Esophagus muscularis mucosa (tissue), 4 donors: ENCODE measurements around the gene KRTAP9-9.
"Not testable (repeated sequence)": the region's sequence is repeated elsewhere in the genome, so short reads cannot be mapped to it uniquely, and the experiment has no call there.

ENCODE experiments used
- CTCF ChIP-seq, 3 experiments: fragments of 200-600 bp in 2 of 3; fragments of 450-650 bp in 1 of 3; sonication (generic) in 2 of 3; IDR thresholded peaks; one replicate each; pipeline ENCODE4 v1.5.1; 2017 to 2019; ENCODE audit warnings: antibody characterized with exemption in 3 of 3, mild to moderate bottlenecking in 2 of 3, moderate library complexity in 1 of 3
- EP300 ChIP-seq: sonication (generic); formaldehyde crosslinking; IDR thresholded peaks from one replicate; pipeline ENCODE4 v1.6.1; 2017; ENCODE audit warnings: antibody characterized with exemption
- POLR2A ChIP-seq: fragments of 450-650 bp; IDR thresholded peaks from one replicate; pipeline ENCODE4 v1.6.1; 2017; ENCODE audit warnings: antibody characterized with exemption, moderate library complexity, mild to moderate bottlenecking, low read depth
- POLR2AphosphoS5 ChIP-seq, 2 donors: sonication (generic); formaldehyde crosslinking; IDR thresholded peaks; one replicate each; pipeline ENCODE4 v1.6.1; 2017; ENCODE audit warnings: antibody characterized with exemption in 2 of 2

DNA sequence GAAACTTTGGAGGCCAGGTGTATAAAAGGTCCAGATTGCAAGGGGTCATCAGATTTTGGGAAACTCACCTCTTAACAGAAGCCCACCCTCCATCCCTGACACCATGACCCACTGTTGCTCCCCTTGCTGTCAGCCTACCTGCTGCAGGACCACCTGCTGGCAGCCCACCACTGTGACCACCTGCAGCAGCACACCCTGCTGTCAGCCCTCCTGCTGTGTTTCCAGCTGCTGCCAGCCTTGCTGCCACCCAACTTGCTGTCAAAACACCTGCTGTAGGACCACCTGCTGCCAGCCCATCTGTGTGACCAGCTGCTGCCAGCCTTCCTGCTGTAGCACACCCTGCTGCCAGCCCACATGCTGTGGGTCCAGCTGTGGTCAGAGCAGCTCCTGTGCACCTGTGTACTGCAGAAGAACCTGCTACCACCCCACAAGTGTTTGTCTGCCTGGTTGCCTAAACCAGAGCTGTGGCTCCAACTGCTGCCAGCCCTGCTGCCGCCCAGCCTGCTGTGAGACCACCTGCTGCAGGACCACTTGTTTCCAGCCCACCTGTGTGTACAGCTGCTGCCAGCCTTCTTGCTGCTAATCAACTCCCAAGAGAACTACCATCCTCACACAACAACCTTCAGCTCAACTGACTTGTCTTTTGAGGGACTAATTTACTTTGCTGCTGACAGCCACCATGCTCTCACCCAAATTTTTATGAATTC lies 22.6 kb upstream of the KRTAP9-9 start, which contains the start of gene KRTAP9-3:
- not testable (repeated sequence) for TF ChIP-seq POLR2A; CTCF (IDR thresholded peaks at IDR 0.05); POLR2AphosphoS5 (IDR thresholded peaks at IDR 0.05); EP300
